HG02759 (cell line): ENCODE data around the gene NAV2.
"Not testable (repeated sequence)": the region's sequence is repeated elsewhere in the genome, so short reads cannot be mapped to it uniquely, and the experiment has no call there.

Source experiments
- ATAC-seq: cut with Tn5 transposase; IDR thresholded peaks from one replicate; pipeline ENCODE4 v1.9.1; 2021; ENCODE audit warnings: mild to moderate bottlenecking, moderate library complexity; ENCODE audit not compliant: unreplicated experiment

Gene NAV2

DNA sequence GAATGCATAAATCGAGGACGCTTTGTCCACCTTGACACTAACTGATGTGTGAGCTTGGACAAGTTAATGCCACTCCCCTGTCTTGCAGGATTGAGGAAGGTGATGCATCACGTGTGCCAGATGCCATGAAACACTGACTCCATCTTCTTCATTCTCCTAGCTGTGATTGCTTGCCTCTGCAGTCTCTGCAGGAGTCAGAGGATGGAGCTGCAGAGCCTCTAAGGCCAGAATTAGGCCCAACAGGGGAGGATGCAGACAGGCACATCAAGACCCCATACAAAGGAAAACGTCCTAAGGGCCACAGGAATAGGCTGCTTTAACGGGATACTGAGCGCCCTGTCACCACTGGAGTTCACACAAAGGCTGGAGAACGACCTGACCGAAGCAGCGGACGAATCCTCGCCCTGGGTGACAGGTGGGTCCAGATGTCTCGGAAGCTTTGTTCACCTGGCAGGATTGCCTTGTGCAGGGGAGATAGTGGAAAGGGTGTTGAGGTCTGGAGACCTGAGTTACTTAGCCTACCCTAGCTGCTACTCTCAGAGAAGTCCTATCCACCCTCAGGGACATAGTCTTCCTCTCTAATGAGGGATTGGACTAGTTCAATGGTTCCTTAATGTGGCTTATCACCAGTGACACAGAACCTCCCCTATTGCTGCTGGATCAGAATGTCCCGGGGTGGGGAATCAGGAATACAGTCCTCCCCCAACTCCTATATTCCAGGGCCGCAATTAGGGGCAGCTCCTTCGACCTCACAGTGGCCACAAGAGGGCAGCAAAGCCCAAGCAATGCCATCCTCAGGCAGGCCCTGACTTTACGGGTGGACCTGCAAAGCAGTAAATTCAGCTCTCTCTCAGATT is 415.3 kb downstream of the NAV2 start:
- ATAC-seq = peak; percentile 67

DNA sequence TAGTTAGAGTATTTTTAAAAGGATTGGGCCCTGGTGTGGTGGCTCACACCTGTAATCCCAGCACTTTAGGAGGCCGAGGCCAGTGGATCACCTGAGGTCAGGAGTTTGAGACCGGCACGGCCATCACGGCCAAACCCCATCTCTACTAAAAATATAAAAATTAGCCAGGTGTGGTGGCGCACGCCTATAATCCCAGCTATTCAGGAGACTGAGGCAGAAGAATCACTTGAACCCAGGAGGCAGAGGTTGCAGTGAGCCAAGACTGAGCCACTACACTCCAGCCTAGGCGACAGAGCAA is 415.8 kb downstream of the NAV2 start:
- not testable (repeated sequence) for ATAC-seq

- ATAC-seq = no peak
Observed at GRCh38 chr11:20129665-20130064, 417.0 kb downstream of the NAV2 start.

GRCh38 chr11:20131788-20132666 is 419.4 kb downstream of the NAV2 start:
- peak; percentile 59 for ATAC-seq

- ATAC-seq = no peak
Observed at GRCh38 chr11:20132667-20133039, 420.0 kb downstream of the NAV2 start.

- ATAC-seq = no peak
Observed at GRCh38 chr11:20134991-20135736, 422.5 kb downstream of the NAV2 start.

- ATAC-seq = no peak
Observed at GRCh38 chr11:20137637-20138036, 425.0 kb downstream of the NAV2 start.

- no peak for ATAC-seq
Observed at GRCh38 chr11:20138707-20139106, 426.1 kb downstream of the NAV2 start.

DNA sequence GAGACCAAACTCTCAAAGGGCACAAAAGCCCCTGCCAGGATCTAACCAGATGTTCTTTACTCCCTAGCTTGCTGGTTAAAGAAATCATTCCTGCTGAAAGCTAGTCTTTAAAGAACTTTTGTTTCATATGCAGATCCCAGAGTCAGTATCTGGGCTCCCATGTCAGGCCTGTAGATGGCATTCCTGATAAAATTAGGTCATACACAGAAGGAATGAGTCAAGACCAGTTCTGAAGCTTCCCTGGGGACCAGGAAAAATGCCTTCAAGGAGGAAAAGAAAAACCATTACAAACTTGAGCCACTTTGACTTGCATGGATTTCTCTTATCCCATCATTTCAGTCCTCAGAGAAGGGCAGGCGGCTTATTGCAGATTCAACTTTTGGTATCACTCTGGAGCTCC is 441.7 kb downstream of the NAV2 start:
- no peak for ATAC-seq

- ATAC-seq = no peak
Observed at GRCh38 chr11:20155683-20156279, 443.1 kb downstream of the NAV2 start.

DNA sequence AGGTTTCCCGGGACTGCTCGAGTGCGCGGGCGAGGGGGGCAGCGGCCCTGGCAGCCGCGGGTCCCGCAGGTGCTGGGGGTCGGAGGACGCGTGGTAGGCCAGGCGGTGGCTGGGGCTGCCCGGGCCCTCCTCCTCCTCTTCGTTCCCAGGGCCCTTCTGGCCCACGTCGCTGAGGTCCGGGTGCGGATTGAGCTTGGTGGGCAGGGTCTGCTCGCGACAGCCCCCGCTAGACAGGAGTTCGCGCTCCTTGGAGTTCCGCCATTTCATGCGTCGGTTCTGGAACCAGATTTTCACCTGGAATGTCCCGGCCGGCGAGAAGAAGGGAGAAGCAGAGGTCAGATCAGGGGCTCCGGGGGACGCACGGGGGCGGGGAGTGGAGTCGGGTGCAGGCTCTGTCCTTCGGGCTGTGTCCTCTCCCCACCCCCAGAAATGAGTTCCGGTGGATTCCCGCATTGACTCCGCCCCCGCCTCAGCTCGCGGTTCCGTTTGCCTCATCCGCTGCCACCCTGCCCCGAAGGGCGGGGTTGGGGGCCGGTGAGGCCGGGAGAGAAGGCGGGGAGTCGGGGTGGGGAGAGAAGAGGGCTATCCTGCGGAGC is 443.7 kb downstream of the NAV2 start:
- ATAC-seq = no peak

DNA sequence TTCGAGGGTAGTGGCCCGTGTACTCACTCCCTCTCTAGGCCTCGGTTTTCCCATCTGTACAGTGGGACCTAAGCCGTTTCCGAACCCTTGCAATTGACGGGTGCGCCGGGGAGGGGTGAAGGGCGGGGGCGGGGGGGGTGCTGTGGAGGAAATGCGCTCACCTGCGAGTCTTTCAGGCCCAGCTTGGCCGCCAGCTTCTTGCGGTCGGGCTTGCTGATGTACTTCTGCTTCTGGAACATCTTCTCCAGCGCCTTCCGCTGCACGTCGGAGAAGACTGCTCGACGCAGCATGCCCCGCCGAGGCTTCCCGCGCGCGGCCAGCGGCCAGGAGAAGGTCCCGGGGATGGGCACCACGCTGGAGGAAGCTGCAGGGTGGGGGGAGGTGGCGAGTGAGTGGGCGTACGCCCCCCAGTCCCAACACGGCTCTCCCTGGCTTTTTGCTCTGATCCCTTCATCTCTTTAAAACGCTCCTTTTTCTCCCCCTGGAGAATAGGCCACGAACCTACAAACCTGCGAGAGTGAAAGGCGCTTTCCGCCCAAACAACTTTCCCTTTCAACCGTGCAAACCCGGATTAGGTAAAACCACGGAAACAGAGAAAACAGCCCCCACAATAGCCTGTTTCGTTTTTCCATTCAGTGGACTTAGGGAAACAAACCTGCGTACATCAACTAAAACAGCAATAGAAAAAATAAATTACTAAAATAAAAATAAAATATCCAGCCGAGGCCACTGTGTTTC is 444.4 kb downstream of the NAV2 start:
- no peak for ATAC-seq

DNA sequence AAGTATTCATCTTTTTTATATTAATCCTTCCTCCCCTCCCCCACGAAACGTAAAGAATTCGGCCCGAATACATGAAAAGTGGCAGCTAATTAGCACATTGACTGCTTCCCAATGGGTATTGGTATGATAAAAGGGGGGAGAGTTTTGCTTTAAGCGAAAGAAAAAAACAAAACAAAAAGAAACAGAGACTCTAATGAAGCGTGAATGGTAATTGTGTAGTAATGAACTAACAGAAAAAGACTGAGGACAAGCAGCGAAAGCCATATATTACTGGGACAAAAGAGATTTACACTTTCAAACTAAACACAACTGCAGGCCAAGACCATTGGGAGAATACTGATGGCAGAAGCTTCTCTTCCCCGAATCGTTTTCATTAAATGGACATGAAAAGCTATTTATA is 445.1 kb downstream of the NAV2 start:
- ATAC-seq = no peak

DNA sequence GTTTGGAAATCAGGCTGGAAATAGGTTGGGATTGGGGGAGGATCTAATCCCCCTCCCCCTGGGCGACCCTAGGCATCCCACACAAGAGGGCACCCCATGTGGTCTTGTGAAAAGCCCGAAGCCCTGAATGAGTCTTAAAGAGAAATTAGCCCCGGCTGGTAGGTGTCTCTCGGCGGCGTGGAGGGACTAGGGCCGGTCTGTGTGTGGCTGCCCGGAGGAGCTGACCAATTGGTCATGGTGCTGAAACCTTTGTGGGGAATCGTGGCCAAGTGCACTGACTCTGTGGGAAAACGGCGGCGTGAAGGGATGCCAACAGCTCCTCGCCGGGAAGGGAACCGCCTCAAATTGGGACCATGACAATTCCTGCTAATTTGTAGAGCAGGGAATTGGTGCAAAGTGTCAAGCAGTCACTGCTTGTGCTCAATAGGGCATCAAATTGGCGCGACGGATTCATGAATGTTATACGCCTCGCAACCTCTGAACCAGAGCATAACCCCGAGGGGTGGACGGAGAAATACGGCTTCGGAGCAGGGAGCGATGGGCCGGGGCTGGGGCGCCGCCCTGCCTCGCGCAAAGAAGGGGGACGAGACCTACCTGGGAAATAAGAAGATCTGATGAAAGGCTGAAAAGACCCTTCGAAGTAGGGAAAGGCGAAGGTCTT is 446.1 kb downstream of the NAV2 start:
- no peak for ATAC-seq

- ATAC-seq = no peak
Observed at GRCh38 chr11:20159466-20160381, 447.1 kb downstream of the NAV2 start.

- no peak for ATAC-seq
Observed at GRCh38 chr11:20160425-20161229, 448.0 kb downstream of the NAV2 start, which contains the start of gene DBX1. TSS of gene DBX1 (minus strand) at chr11:20160475. CDS start at chr11:20160324, 151 bp downstream.

DNA sequence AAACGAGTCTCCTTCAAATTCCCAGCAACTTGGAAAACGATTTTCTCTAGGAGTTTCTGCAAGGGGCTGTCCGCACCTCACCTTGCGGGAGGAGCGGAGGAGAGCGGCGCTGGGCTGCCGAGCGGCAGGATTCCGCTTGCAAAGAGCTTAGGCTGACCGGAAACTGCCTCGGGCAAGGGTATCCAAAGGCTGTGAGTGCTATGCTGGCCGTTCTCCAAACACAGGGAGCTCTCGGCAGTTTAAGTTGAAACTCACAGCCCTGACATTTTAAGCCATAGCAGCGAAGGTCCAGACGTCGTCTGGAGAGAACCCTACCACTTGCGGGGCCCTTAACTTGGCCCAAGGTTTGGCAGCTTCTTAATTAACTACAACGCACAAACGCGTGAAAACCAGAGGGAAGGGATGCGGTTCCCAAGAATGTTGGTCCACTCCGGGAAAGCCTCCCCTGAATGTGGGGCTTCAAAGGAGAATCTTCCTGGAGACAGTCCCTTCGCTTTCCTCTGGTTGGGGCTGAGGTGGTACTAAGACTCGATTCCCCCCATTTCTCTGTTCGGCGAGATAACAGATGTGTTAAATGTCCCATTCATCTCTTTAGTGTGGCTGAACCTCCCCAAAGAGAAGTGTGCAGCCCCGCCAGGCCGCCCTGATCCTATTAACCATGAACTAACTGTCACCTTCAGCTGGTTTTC is 448.7 kb downstream of the NAV2 start:
- no peak for ATAC-seq
